Mucosa of descending colon (tissue), 3 donors: ENCODE measurements around the gene HOXD9. TPM values are rescaled to one million over a fixed set of nuclear protein-coding genes. Genes with fewer than 3 reads are reported as not detected.

Experiments
- ATAC-seq: fragments of 200-7000 bp; cut with Tn5 transposase; one replicate; pipeline ENCODE4 v1.9.1; 2020; ENCODE audit warnings: mild to moderate bottlenecking, moderate library complexity
- DNase-seq, 3 donors: peaks; one replicate each; pipeline ENCODE4 v3.0.0-alpha.2; 2020
- H3K36me3 ChIP-seq: fragments of 200-600 bp; one replicate; pipeline ENCODE4 v1.8.0; 2021; ENCODE audit warnings: low read depth, mild to moderate bottlenecking
- H3K4me1 ChIP-seq: fragments of 200-600 bp; one replicate; pipeline ENCODE4 v1.8.0; 2021; ENCODE audit warnings: low read depth, mild to moderate bottlenecking
- H3K4me3 ChIP-seq: fragments of 200-600 bp; one replicate; pipeline ENCODE4 v1.8.0; 2021; ENCODE audit warnings: mild to moderate bottlenecking
- H3K9me3 ChIP-seq: fragments of 200-600 bp; one replicate; pipeline ENCODE4 v1.8.0; 2021; ENCODE audit warnings: mild to moderate bottlenecking
- CTCF ChIP-seq: fragments of 200-600 bp; IDR thresholded peaks from one replicate; pipeline ENCODE4 v1.8.0; 2022; ENCODE audit warnings: antibody characterized with exemption, mild to moderate bottlenecking
- intact Hi-C, 2 donors: fragments of 100-400 bp; cut with DNase I in 1 of 2; cut with micrococcal nuclease in 1 of 2; formaldehyde crosslinking; loops; one replicate each; pipeline versions ENCODE4 v1.11.0 to v1.11.1; 2022; cut with DNase I, micrococcal nuclease
- total RNA-seq, 3 donors: library from RNA; stranded (reverse); fragmentation: NEBNext Ultra II Directional in 2 of 3; extraction: Animal tissue kit (Norgen Biotek cat#: 25700) in 2 of 3; gene quantifications; one replicate each; pipeline versions ENCODE4 v1.2.1 to v1.2.4, GENCODE V29; 2021 to 2023
- donor health status: DM: no; HTN: no; CAD: no; lungs with moderate emphysema.
- donor health status: DM: no; HTN: no; CAD: no.
- donor health status: DM: no; HTN: yes; CAD: no.

Gene HOXD9
- total RNA-seq, 3 donors from 2014 or later = 2.1 to 5.6 (median 2.2) TPM

GRCh38 chr2:176081376-176081836 lies 41.1 kb upstream of the HOXD9 start:
- no peak for DNase-seq
- Histone ChIP-seq H3K4me1 (peaks cover 21% of the 10 kb centered on the region), H3K9me3 (no peaks in the 10 kb centered on the region), H3K36me3 (no peaks in the 10 kb centered on the region), H3K4me3 (no peak overlapping the region)
- no peak for TF ChIP-seq CTCF
- intact Hi-C loops = loop anchor here in 1 of 2 donors (5.0 to 10.0 kb wide), 2 partner anchors 394 to 717 kb away; no protein-coding TSS in a partner anchor
- ATAC-seq = no peak

GRCh38 chr2:176081837-176082524 lies 40.5 kb upstream of the HOXD9 start:
- TF ChIP-seq CTCF = no peak
- ATAC-seq = peak; percentile 26
- no peak for DNase-seq
- Histone ChIP-seq H3K4me3 (no peak overlapping the region), H3K9me3 (no peaks in the 10 kb centered on the region), H3K4me1 (peaks cover 21% of the 10 kb centered on the region), H3K36me3 (no peaks in the 10 kb centered on the region)
- intact Hi-C loops = loop anchor here in 1 of 2 donors (5.0 to 10.0 kb wide), 2 partner anchors 395 to 717 kb away; no protein-coding TSS in a partner anchor

- Histone ChIP-seq H3K36me3 (no peaks in the 10 kb centered on the region), H3K9me3 (no peaks in the 10 kb centered on the region), H3K4me3 (no peak overlapping the region), H3K4me1 (peaks cover 21% of the 10 kb centered on the region)
- intact Hi-C loops = loop anchor here in 1 of 2 donors (5.0 to 10.0 kb wide), 2 partner anchors 395 to 718 kb away; no protein-coding TSS in a partner anchor
- DNase-seq = no peak
- ATAC-seq = no peak
- no peak for TF ChIP-seq CTCF
Measured at GRCh38 chr2:176082525-176082823, 40.0 kb upstream of the HOXD9 start.

- Histone ChIP-seq H3K9me3 (no peaks in the 10 kb centered on the region), H3K4me1 (peaks cover 25% of the 10 kb centered on the region), H3K36me3 (no peaks in the 10 kb centered on the region), H3K4me3 (no peak overlapping the region)
- DNase-seq = no peak
- TF ChIP-seq CTCF = no peak
- intact Hi-C loops = loop anchor here in 1 of 2 donors (5.0 to 10.0 kb wide), 2 partner anchors 396 to 718 kb away; no protein-coding TSS in a partner anchor
- ATAC-seq = no peak
Measured at GRCh38 chr2:176082824-176083751, 39.4 kb upstream of the HOXD9 start.

GRCh38 chr2:176083796-176084261 lies 38.7 kb upstream of the HOXD9 start, which contains the start of gene EVX2:
Gene EVX2 (minus strand): TSS chr2:176083962. CDS start chr2:176083776, 186 bp downstream.
- no peak for ATAC-seq
- no peaks in the 10 kb centered on the region for H3K36me3 ChIP-seq
- no peak within 1 kb of the TSS for H3K4me3 ChIP-seq
- TF ChIP-seq CTCF = no peak
- no peak for DNase-seq
- intact Hi-C loops = loop anchor here in 1 of 2 donors (5.0 to 10.0 kb wide), 2 partner anchors 397 to 719 kb away; no protein-coding TSS in a partner anchor
- peaks cover 29% of the 10 kb centered on the region for H3K4me1 ChIP-seq
- H3K9me3 ChIP-seq = no peaks in the 10 kb centered on the region
